ENCODE data around the gene AMN1. TPM values are rescaled to one million over a fixed set of nuclear protein-coding genes. Genes with fewer than 3 reads are reported as not detected.

AMN1 gene
- total RNA-seq, 1 experiment from 2014 or later = 15.8 TPM

DNA sequence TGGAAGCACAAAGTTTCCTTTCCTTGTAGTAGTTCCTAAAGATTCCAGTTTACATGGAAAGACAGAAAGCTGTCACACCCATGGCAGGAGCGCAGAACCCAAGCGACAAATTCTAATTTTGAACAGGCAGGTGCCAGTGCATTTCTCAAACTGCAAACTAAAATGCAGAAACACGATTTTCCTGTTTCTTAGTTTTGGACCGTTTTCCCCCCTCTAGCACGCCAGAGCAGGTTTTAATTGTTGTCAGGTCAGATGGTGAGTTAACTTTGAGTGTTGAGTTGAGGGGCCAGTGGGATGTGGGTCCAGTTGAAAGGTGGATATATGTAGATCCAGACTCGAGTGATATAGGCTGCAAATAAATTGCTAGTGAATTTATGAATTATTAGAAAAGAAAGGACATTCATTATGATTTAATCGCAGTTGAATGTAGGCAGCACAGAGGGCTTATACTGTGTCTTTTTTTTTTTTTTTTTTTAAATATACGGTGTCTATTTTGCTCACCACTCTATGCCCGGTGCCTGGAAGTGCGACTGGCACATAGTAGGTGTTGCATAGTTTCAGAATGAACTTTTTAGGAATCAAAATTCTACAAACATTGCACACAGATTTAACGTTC lies 70.2 kb downstream of the AMN1 start:
- intact Hi-C loops (cut with micrococcal nuclease; ENCODE audit: unreplicated experiment) = loop anchor here (10.0 kb wide), 1 partner anchor 1016 kb away; the partner anchor contains the start of gene DNM1L
- CTCF ChIA-PET = no interaction called here
- no TSS peak for BruUV-seq (replicated peaks)

DNA sequence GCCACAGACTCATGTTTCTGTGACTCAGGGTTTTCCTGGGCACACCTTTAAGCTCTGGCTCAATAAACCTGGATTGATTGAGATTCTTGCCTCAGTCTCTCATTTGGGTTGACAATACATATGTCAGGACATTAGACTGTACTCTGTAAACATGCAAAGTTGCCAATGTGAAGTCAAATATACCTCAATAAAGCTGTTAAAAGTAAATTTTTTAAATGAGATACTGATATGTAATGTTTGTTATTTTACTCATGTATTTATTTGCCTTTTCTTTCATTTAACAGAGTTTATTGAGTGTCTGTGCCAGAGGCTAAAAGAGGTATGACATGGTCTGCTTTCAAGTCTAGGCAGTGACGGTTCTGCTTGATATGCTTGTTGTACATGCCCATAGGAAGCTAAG lies 73.0 kb downstream of the AMN1 start:
- H3K4me1 ChIP-seq (ENCODE audit: insufficient read depth, low read length, poor library complexity, severe bottlenecking) = peaks cover 4% of the 10 kb centered on the region
- no peak overlapping the region for H3K4me3 ChIP-seq (ENCODE audit: low read depth, low read length, poor library complexity, severe bottlenecking)
- no peaks in the 10 kb centered on the region for H3K36me3 ChIP-seq (ENCODE audit: insufficient read depth, low read length, poor library complexity, severe bottlenecking)
- POLR2A ChIA-PET (ENCODE audit: low non-redundant PET) = no interaction called here
- CTCF ChIA-PET = interaction anchor here (0.6 kb wide), 1 partner anchor 29 kb away, joined by 4 read pairs; no protein-coding TSS in a partner anchor
- no peak for DNase-seq (ENCODE audit: low spot score)
- TF ChIP-seq, protein P1, sequence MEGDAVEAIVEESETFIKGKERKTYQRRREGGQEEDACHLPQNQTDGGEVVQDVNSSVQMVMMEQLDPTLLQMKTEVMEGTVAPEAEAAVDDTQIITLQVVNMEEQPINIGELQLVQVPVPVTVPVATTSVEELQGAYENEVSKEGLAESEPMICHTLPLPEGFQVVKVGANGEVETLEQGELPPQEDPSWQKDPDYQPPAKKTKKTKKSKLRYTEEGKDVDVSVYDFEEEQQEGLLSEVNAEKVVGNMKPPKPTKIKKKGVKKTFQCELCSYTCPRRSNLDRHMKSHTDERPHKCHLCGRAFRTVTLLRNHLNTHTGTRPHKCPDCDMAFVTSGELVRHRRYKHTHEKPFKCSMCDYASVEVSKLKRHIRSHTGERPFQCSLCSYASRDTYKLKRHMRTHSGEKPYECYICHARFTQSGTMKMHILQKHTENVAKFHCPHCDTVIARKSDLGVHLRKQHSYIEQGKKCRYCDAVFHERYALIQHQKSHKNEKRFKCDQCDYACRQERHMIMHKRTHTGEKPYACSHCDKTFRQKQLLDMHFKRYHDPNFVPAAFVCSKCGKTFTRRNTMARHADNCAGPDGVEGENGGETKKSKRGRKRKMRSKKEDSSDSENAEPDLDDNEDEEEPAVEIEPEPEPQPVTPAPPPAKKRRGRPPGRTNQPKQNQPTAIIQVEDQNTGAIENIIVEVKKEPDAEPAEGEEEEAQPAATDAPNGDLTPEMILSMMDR (conservative IDR thresholded peaks at IDR 0.05; ENCODE audit: low read depth, low read length) = no peak
- TF ChIP-seq EZH2 (IDR thresholded peaks at IDR 0.05; ENCODE audit: borderline replicate concordance, low read depth, low read length, poor library complexity, severe bottlenecking) = no peak
- no peaks in the 10 kb centered on the region for H3K9me3 ChIP-seq (ENCODE audit: low read depth, low read length, poor library complexity, severe bottlenecking)
- intact Hi-C loops (cut with micrococcal nuclease; ENCODE audit: unreplicated experiment) = loop anchor here (2.0 to 10.0 kb wide), 2 partner anchors 649 to 1019 kb away; partner anchors contain the start of gene DNM1L
- no TSS peak for BruUV-seq (replicated peaks)
- H3K27me3 ChIP-seq (replicated peaks; ENCODE audit: insufficient read depth, low read depth, low read length, poor library complexity) = no peaks in the 10 kb centered on the region
- H3K27ac ChIP-seq (ENCODE audit: low read depth, low read length, poor library complexity, severe bottlenecking) = no peak overlapping the region

More for the DNA sequence above, 70.2 kb downstream of the AMN1 start:
- H3K9me3 ChIP-seq (ENCODE audit: low read depth, low read length, poor library complexity, severe bottlenecking) = no peaks in the 10 kb centered on the region
- H3K4me1 ChIP-seq (ENCODE audit: insufficient read depth, low read length, poor library complexity, severe bottlenecking) = peaks cover 4% of the 10 kb centered on the region
- no peaks in the 10 kb centered on the region for H3K36me3 ChIP-seq (ENCODE audit: insufficient read depth, low read length, poor library complexity, severe bottlenecking)
- POLR2A ChIA-PET (ENCODE audit: low non-redundant PET) = no interaction called here
- no peaks in the 10 kb centered on the region for H3K27me3 ChIP-seq (replicated peaks; ENCODE audit: insufficient read depth, low read depth, low read length, poor library complexity)
- peak overlapping the region; percentile 53 for H3K4me3 ChIP-seq (ENCODE audit: low read depth, low read length, poor library complexity, severe bottlenecking)
- DNase-seq (ENCODE audit: low spot score) = no peak
- peak overlapping the region; percentile 89 for H3K27ac ChIP-seq (ENCODE audit: low read depth, low read length, poor library complexity, severe bottlenecking)
- no peak for TF ChIP-seq EZH2 (IDR thresholded peaks at IDR 0.05; ENCODE audit: borderline replicate concordance, low read depth, low read length, poor library complexity, severe bottlenecking)
- TF ChIP-seq, protein P1 (conservative IDR thresholded peaks at IDR 0.05; ENCODE audit: low read depth, low read length) = no peak

DNA sequence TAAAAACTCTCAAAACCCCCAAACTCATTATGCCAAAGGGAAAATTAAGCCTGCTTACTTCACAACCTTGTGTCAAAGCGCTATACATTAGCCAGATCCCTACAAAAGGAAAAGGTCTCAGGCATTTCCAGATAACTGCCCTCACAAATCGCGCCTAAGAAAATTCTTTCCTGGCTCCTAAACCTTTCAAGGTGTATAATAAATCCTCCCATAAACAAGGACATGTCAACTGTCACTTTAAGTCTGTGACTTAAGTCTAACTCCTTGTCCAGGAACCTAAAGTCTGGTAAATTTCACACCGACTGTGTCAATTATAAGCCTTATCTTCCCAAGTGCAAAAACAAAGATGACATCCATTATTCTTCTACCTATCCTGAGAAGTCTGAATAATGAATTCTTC lies 73.6 kb downstream of the AMN1 start:
- Histone ChIP-seq H3K4me3 (ENCODE audit: low read depth, low read length, poor library complexity, severe bottlenecking) (no peak overlapping the region), H3K27ac (ENCODE audit: low read depth, low read length, poor library complexity, severe bottlenecking) (no peak overlapping the region), H3K36me3 (ENCODE audit: insufficient read depth, low read length, poor library complexity, severe bottlenecking) (no peaks in the 10 kb centered on the region), H3K4me1 (ENCODE audit: insufficient read depth, low read length, poor library complexity, severe bottlenecking) (peaks cover 4% of the 10 kb centered on the region), H3K9me3 (ENCODE audit: low read depth, low read length, poor library complexity, severe bottlenecking) (no peaks in the 10 kb centered on the region), H3K27me3 (replicated peaks; ENCODE audit: insufficient read depth, low read depth, low read length, poor library complexity) (no peaks in the 10 kb centered on the region)
- DNase-seq (ENCODE audit: low spot score) = no peak
- ChIA-PET CTCF (interaction anchor here (0.6 kb wide), 1 partner anchor 30 kb away, joined by 4 read pairs; no protein-coding TSS in a partner anchor), POLR2A (ENCODE audit: low non-redundant PET) (no interaction called here)
- intact Hi-C loops (cut with micrococcal nuclease; ENCODE audit: unreplicated experiment) = loop anchor here (2.0 to 10.0 kb wide), 2 partner anchors 650 to 1020 kb away; partner anchors contain the start of gene DNM1L
- TF ChIP-seq EZH2 (IDR thresholded peaks at IDR 0.05; ENCODE audit: borderline replicate concordance, low read depth, low read length, poor library complexity, severe bottlenecking) = no peak
- TF ChIP-seq, protein P1 (conservative IDR thresholded peaks at IDR 0.05; ENCODE audit: low read depth, low read length) = no peak
- BruUV-seq (replicated peaks) = no TSS peak

All from A673 (cell line).